Right lobe of liver (tissue), 6 donors: ENCODE measurements around the gene C18orf63. TPM values are rescaled to one million over a fixed set of nuclear protein-coding genes. Genes with fewer than 3 reads are reported as not detected.
A peak's percentile ranks its signal among the peaks of the same experiment; 100 is the strongest.

Experiments used
- ATAC-seq, 4 donors: fragments of 200-7000 bp; cut with Tn5 transposase; one replicate each; pipeline ENCODE4 v1.9.1; 2020; ENCODE audit warnings: mild to moderate bottlenecking in 4 of 4, moderate library complexity in 4 of 4
- DNase-seq, 3 donors: peaks; one replicate each; pipeline ENCODE4 v3.0.0-alpha.2; 2020
- H3K27ac ChIP-seq, 3 donors: fragments of 200-600 bp; one replicate each; pipeline ENCODE4 v1.8.0; 2022
- H3K27me3 ChIP-seq, 2 donors: fragments of 200-600 bp; one replicate each; pipeline ENCODE4 v1.8.0; 2022
- H3K36me3 ChIP-seq, 4 donors: fragments of 200-600 bp; sonication (generic) in 1 of 4; one replicate each; pipeline versions ENCODE4 v1.5.1 to v1.8.0; 2017 to 2022; ENCODE audit warnings: control low read depth in 1 of 4
- H3K4me1 ChIP-seq, 4 donors: fragments of 200-600 bp; sonication (generic) in 1 of 4; one replicate each; pipeline versions ENCODE4 v1.5.1 to v1.8.0; 2017 to 2022; ENCODE audit warnings: control low read depth in 1 of 4
- H3K4me3 ChIP-seq, 3 donors: fragments of 200-600 bp; one replicate each; pipeline ENCODE4 v1.8.0; 2022
- H3K9me3 ChIP-seq, 4 donors: fragments of 200-600 bp; sonication (generic) in 1 of 4; one replicate each; pipeline versions ENCODE4 v1.5.1 to v1.8.0; 2017 to 2022; ENCODE audit warnings: control low read depth in 1 of 4
- CTCF ChIP-seq, 4 donors: fragments of 200-600 bp in 3 of 4; fragments of 450-650 bp in 1 of 4; IDR thresholded peaks; one replicate each; pipeline versions ENCODE4 v1.5.1 to v1.8.0; 2016 to 2022; ENCODE audit warnings: antibody characterized with exemption in 4 of 4, mild to moderate bottlenecking in 2 of 4
- POLR2A ChIP-seq: fragments of 450-650 bp; IDR thresholded peaks from one replicate; pipeline ENCODE4 v1.6.1; 2017; ENCODE audit warnings: antibody characterized with exemption, mild to moderate bottlenecking
- WGBS: methylation state at CpG from one replicate; pipeline ENCODE4 v1.1.6; 2018; ENCODE audit warnings: low coverage, low lambda C conversion rate; ENCODE audit not compliant: insufficient coverage; ENCODE audit errors: missing lambda C conversion rate; 5-methylcytosine and 5-hydroxymethylcytosine counted together
- intact Hi-C, 2 donors: fragments of 100-400 bp; cut with DNase I; formaldehyde crosslinking; loops; one replicate each; pipeline versions ENCODE4 v1.11.2 to v1.14.1; 2022
- total RNA-seq, 6 experiments: library from RNA; depleted of rRNA in 2 of 6; stranded (reverse); fragments of >200 nt in 2 of 6; fragmentation: NEBNext Ultra II Directional in 3 of 6; extraction: Animal tissue kit (Norgen Biotek cat#: 25700) in 3 of 6; gene quantifications; one replicate each; pipeline versions ENCODE4 v1.1.0 to v1.2.4, GENCODE V29; 2016 to 2023
- donor health status: DM: no; HTN: yes; CAD: no.
- donor health status: DM: no; HTN: no; CAD: no.
- donor health status: DM: no; HTN: no; CAD: no.
- donor health status: DM: no; HTN: yes; CAD: no.
- donor health status: DM: no; HTN: yes; CAD: no.

C18orf63 gene
- total RNA-seq, 6 experiments from 2014 or later: not detected

GRCh38 chr18:74376523-74376922 lies 60.9 kb downstream of the C18orf63 start:
- ATAC-seq: no peak
- TF ChIP-seq POLR2A (no peak), CTCF (IDR thresholded peaks at IDR 0.05) (no peak)
- H3K36me3 ChIP-seq: no peaks in the 10 kb centered on the region
- no peaks in the 10 kb centered on the region for H3K4me1 ChIP-seq
- intact Hi-C loops: loop anchor here in 1 of 2 donors (10.0 kb wide), 1 partner anchor 108 kb away; no protein-coding TSS in a partner anchor
- H3K9me3 ChIP-seq: no peaks in the 10 kb centered on the region
- H3K4me3 ChIP-seq: no peak overlapping the region
- H3K27me3 ChIP-seq: no peaks in the 10 kb centered on the region
- no peak for DNase-seq
- no peak overlapping the region for H3K27ac ChIP-seq
- WGBS: 70% methylated on average over 4 of the region's 4 CpGs

- H3K4me3 ChIP-seq: no peak overlapping the region
- TF ChIP-seq CTCF (IDR thresholded peaks at IDR 0.05) (no peak), POLR2A (no peak)
- no peaks in the 10 kb centered on the region for H3K9me3 ChIP-seq
- no peaks in the 10 kb centered on the region for H3K4me1 ChIP-seq
- no peaks in the 10 kb centered on the region for H3K36me3 ChIP-seq
- intact Hi-C loops: loop anchor here in 1 of 2 donors (10.0 kb wide), 1 partner anchor 107 kb away; no protein-coding TSS in a partner anchor
- H3K27ac ChIP-seq: no peak overlapping the region
- no peak for ATAC-seq
- WGBS: 78% methylated on average over 1 of the region's 1 CpG
- DNase-seq: no peak
- H3K27me3 ChIP-seq: no peaks in the 10 kb centered on the region
These were observed 62.1 kb downstream of the C18orf63 start for GRCh38 chr18:74377776-74378175.

GRCh38 chr18:74378179-74378682 lies 62.6 kb downstream of the C18orf63 start:
- Histone ChIP-seq H3K4me1 (no peaks in the 10 kb centered on the region), H3K9me3 (no peaks in the 10 kb centered on the region), H3K36me3 (no peaks in the 10 kb centered on the region), H3K27me3 (no peaks in the 10 kb centered on the region), H3K27ac (no peak overlapping the region), H3K4me3 (no peak overlapping the region)
- no peak for DNase-seq
- ATAC-seq: peak in 1 of 4 donors; percentile 31
- TF ChIP-seq CTCF (IDR thresholded peaks at IDR 0.05) (no peak), POLR2A (no peak)
- WGBS: 40% methylated on average over 2 of the region's 4 CpGs
- intact Hi-C loops: loop anchor here in 1 of 2 donors (10.0 kb wide), 1 partner anchor 107 kb away; no protein-coding TSS in a partner anchor

GRCh38 chr18:74380916-74381315 lies 65.3 kb downstream of the C18orf63 start:
- Histone ChIP-seq H3K27me3 (no peaks in the 10 kb centered on the region), H3K4me3 (no peak overlapping the region), H3K4me1 (no peaks in the 10 kb centered on the region), H3K27ac (no peak overlapping the region), H3K36me3 (no peaks in the 10 kb centered on the region), H3K9me3 (no peaks in the 10 kb centered on the region)
- WGBS: 97% methylated on average over 5 of the region's 10 CpGs
- TF ChIP-seq POLR2A: no peak
- TF ChIP-seq CTCF (IDR thresholded peaks at IDR 0.05): no peak
- intact Hi-C loops: no loop called here
- DNase-seq (no peak), ATAC-seq (no peak)
